Measurements from ENCODE around the gene TIMM8B.
"Not testable (repeated sequence)": the region's sequence is repeated elsewhere in the genome, so short reads cannot be mapped to it uniquely, and the experiment has no call there.

The TIMM8B gene

GRCh38 chr11:112086422-112087191 is at the start of gene TIMM8B, which contains the start of gene SDHD:
Gene TIMM8B (minus strand): TSS chr11:112086756. CDS start chr11:112086723, 33 bp downstream.
Gene SDHD (plus strand): TSS chr11:112086873. CDS start chr11:112086908, 35 bp downstream.
- peak; percentile 82 to 92 (median 90) for DNase-seq (ENCODE audit: low read depth in 3 of 3)

GRCh38 chr11:112134473-112134872 is 47.9 kb upstream of the TIMM8B start:
- DNase-seq (ENCODE audit: low read depth in 3 of 3): no peak

- no peak for DNase-seq (ENCODE audit: low read depth in 3 of 3)
Measured at GRCh38 chr11:112132737-112133136, 46.2 kb upstream of the TIMM8B start.

- DNase-seq (ENCODE audit: low read depth in 3 of 3): no peak
Measured at GRCh38 chr11:112129656-112130055, 43.1 kb upstream of the TIMM8B start.

GRCh38 chr11:112128483-112129121 is 42.0 kb upstream of the TIMM8B start:
- no peak for DNase-seq (ENCODE audit: low read depth in 3 of 3)

GRCh38 chr11:112127056-112127455 is 40.5 kb upstream of the TIMM8B start:
- DNase-seq (ENCODE audit: low read depth in 3 of 3): no peak

GRCh38 chr11:112123129-112123528 is 36.6 kb upstream of the TIMM8B start:
- no peak for DNase-seq (ENCODE audit: low read depth in 3 of 3)

- no peak for DNase-seq (ENCODE audit: low read depth in 3 of 3)
Measured at GRCh38 chr11:112121981-112122615, 35.5 kb upstream of the TIMM8B start.

- no peak for DNase-seq (ENCODE audit: low read depth in 3 of 3)
Measured at GRCh38 chr11:112118176-112118575, 31.6 kb upstream of the TIMM8B start.

- no peak for DNase-seq (ENCODE audit: low read depth in 3 of 3)
Measured at GRCh38 chr11:112115386-112115785, 28.8 kb upstream of the TIMM8B start.

GRCh38 chr11:112114460-112114859 is 27.9 kb upstream of the TIMM8B start:
- DNase-seq (ENCODE audit: low read depth in 3 of 3): no peak

- DNase-seq (ENCODE audit: low read depth in 3 of 3): no peak
Measured at GRCh38 chr11:112113539-112114457, 27.2 kb upstream of the TIMM8B start.

GRCh38 chr11:112106070-112106469 is 19.5 kb upstream of the TIMM8B start:
- DNase-seq (ENCODE audit: low read depth in 3 of 3): no peak

GRCh38 chr11:112103446-112103845 is 16.9 kb upstream of the TIMM8B start:
- no peak for DNase-seq (ENCODE audit: low read depth in 3 of 3)

- no peak for DNase-seq (ENCODE audit: low read depth in 3 of 3)
Measured at GRCh38 chr11:112100462-112100861, 13.9 kb upstream of the TIMM8B start.

- DNase-seq (ENCODE audit: low read depth in 3 of 3): no peak
Measured at GRCh38 chr11:112097734-112098528, 11.4 kb upstream of the TIMM8B start.

- DNase-seq (ENCODE audit: low read depth in 3 of 3): no peak
Measured at GRCh38 chr11:112096194-112096593, 9.6 kb upstream of the TIMM8B start.

- DNase-seq (ENCODE audit: low read depth in 3 of 3): not testable (repeated sequence)
Measured at GRCh38 chr11:112095302-112095701, 8.7 kb upstream of the TIMM8B start.

- DNase-seq (ENCODE audit: low read depth in 3 of 3): no peak
Measured at GRCh38 chr11:112087212-112087611, 656 bp upstream of the TIMM8B start.

GRCh38 chr11:112085822-112086421 is 634 bp downstream of the TIMM8B start:
- peak in 1 of 3 experiments; percentile 11 for DNase-seq (ENCODE audit: low read depth in 3 of 3)

All from stimulated activated CD4-positive, alpha-beta T cell treated with anti-CD3 and anti-CD28 coated beads, TNF-alpha, amount 100 ng/mL, for 4 hours (primary cell).